PFSK-1 (cell line): ENCODE measurements around the gene C3orf38.

Experiments
- FOXP2 ChIP-seq: optimal IDR thresholded peaks from 2 replicates; pipeline ENCODE3; 2011; ENCODE audit warnings: borderline replicate concordance, control low read depth, inconsistent platforms; ENCODE audit not compliant: insufficient read depth; ENCODE audit errors: extremely low read length, extremely low read depth
- POLR2AphosphoS5 ChIP-seq: IDR thresholded peaks from 2 replicates; pipeline ENCODE4 v1.6.1; 2012; ENCODE audit warnings: low read depth, mild to moderate bottlenecking, control low read depth, low read length, moderate library complexity
- REST ChIP-seq, 2 experiments: IDR thresholded peaks; 2 replicates each; pipeline versions ENCODE4 v1.6.1 to v1.8.0; 2011 to 2012; ENCODE audit warnings: low read depth in 2 of 2, low read length in 2 of 2, control low read depth in 1 of 2, inconsistent platforms in 1 of 2, mild to moderate bottlenecking in 1 of 2, moderate library complexity in 1 of 2; ENCODE audit not compliant: insufficient read depth in 1 of 2
- SIN3A ChIP-seq: IDR thresholded peaks from 2 replicates; pipeline ENCODE4 v1.6.1; 2012; ENCODE audit warnings: mild to moderate bottlenecking, low read length, moderate library complexity, borderline replicate concordance; ENCODE audit not compliant: insufficient read depth
- TAF1 ChIP-seq: IDR thresholded peaks from 2 replicates; pipeline ENCODE4 v1.6.1; 2012; ENCODE audit warnings: low read length, control low read depth, borderline replicate concordance; ENCODE audit not compliant: insufficient read depth

C3orf38 gene

GRCh38 chr3:88150806-88151205 is 1.0 kb downstream of the C3orf38 start:
- TF ChIP-seq SIN3A (no peak), REST (IDR thresholded peaks at IDR 0.05; ENCODE audit: insufficient read depth in 1 of 2, low read depth in 2 of 2, low read length in 2 of 2) (no peak), POLR2AphosphoS5 (no peak), FOXP2 (no peak), TAF1 (no peak)

GRCh38 chr3:88151358-88151757 is 1.6 kb downstream of the C3orf38 start:
- TF ChIP-seq REST (IDR thresholded peaks at IDR 0.05; ENCODE audit: insufficient read depth in 1 of 2, low read depth in 2 of 2, low read length in 2 of 2): no peak
- TF ChIP-seq SIN3A: no peak
- TF ChIP-seq TAF1: no peak
- no peak for TF ChIP-seq POLR2AphosphoS5
- no peak for TF ChIP-seq FOXP2

GRCh38 chr3:88152841-88153240 is 3.1 kb downstream of the C3orf38 start:
- TF ChIP-seq POLR2AphosphoS5: no peak
- no peak for TF ChIP-seq FOXP2
- no peak for TF ChIP-seq SIN3A
- no peak for TF ChIP-seq REST (IDR thresholded peaks at IDR 0.05; ENCODE audit: insufficient read depth in 1 of 2, low read depth in 2 of 2, low read length in 2 of 2)
- no peak for TF ChIP-seq TAF1

GRCh38 chr3:88166419-88166971 is 16.7 kb downstream of the C3orf38 start:
- TF ChIP-seq FOXP2: no peak
- no peak for TF ChIP-seq REST (IDR thresholded peaks at IDR 0.05; ENCODE audit: insufficient read depth in 1 of 2, low read depth in 2 of 2, low read length in 2 of 2)
- TF ChIP-seq SIN3A: no peak

GRCh38 chr3:88167173-88167572 is 17.4 kb downstream of the C3orf38 start:
- TF ChIP-seq FOXP2 (no peak), TAF1 (no peak), SIN3A (no peak), POLR2AphosphoS5 (no peak), REST (IDR thresholded peaks at IDR 0.05; ENCODE audit: insufficient read depth in 1 of 2, low read depth in 2 of 2, low read length in 2 of 2) (no peak)
